T-helper 17 cell (primary cell): ENCODE results near the gene UPF1. TPM values are rescaled to one million over a fixed set of nuclear protein-coding genes. Genes with fewer than 3 reads are reported as not detected.
"Not testable (repeated sequence)": the region's sequence is repeated elsewhere in the genome, so short reads cannot be mapped to it uniquely, and the experiment has no call there.

Source experiments
- ATAC-seq: fragments of 150-1000 bp; cut with Tn5 transposase; 2 replicates; pipeline ENCODE4 v1.10.0; 2021; ENCODE audit warnings: mild to moderate bottlenecking, moderate library complexity
- DNase-seq, 3 donors: peaks; one replicate each; pipeline versions ENCODE4 v3.0.0 to v3.0.0-alpha.2; 2020 to 2021
- H3K9me3 ChIP-seq: one replicate; pipeline ENCODE4 v1.7.0; 2013; ENCODE audit warnings: low read length, mild to moderate bottlenecking; ENCODE audit not compliant: control insufficient read depth, poor library complexity, severe bottlenecking
- H3K27ac Mint-ChIP-seq: one replicate; pipeline ENCODE4 v1.8.0; 2022; ENCODE audit warnings: mild to moderate bottlenecking, moderate library complexity, mixed read lengths
- H3K27me3 Mint-ChIP-seq: one replicate; pipeline ENCODE4 v1.8.0; 2022; ENCODE audit warnings: mixed read lengths
- H3K36me3 Mint-ChIP-seq: one replicate; pipeline ENCODE4 v1.8.0; 2022; ENCODE audit warnings: low read depth, mixed read lengths
- H3K4me1 Mint-ChIP-seq: one replicate; pipeline ENCODE4 v1.8.0; 2022; ENCODE audit warnings: mild to moderate bottlenecking, mixed read lengths
- H3K4me3 Mint-ChIP-seq: one replicate; pipeline ENCODE4 v1.8.0; 2022; ENCODE audit warnings: mild to moderate bottlenecking, moderate library complexity, mixed read lengths
- total RNA-seq, 4 donors: library from RNA in 2 of 4; stranded (reverse) in 2 of 4; gene quantifications; one replicate each; pipeline ENCODE4 v1.2.3 and lab custom pipeline; 2022 to 2026

Gene UPF1
- total RNA-seq, 2 donors from 2014 or later, result 135 to 143 TPM

DNA sequence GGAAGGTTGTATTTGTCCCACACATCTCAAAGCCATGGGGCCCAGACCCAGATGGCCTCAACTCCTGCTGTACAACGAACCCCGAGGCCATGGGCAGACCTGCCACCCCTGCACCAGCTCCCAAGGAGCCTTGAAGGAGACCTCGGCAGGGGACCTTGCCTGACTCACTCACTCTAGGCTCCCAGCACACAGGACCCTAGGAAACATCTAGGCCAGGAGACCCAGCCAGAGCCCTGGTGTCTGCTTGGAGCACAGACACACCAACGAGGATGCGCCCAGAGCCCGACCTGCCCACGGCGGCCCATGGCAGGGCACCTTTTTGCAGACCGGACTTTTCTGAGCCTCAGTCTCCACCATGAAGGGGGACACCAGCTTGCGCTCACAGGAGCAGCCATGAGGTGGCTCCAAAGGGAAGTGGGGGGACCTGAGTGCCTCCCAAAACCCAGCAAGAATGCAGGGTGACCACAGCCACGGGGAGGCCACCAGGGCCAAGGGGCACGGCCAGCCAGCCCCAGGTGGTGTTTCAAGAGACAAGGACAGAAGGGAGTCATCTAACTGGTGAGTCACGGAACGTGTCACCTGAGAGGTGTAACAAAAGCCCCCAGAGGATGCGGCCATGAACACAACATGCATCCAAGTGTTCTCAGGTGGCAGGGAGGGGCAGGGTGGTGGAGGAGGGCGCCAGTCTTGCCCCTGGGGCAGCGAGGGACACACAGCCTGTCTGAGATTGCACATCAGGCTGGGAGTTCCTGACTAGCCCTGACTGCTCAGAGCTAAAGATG, 69.1 kb downstream of the UPF1 start:
- DNase-seq, result no peak
- no peak overlapping the region for H3K4me3 Mint-ChIP-seq
- H3K4me1 Mint-ChIP-seq, result peaks cover 12% of the 10 kb centered on the region
- ATAC-seq, result no peak
- peaks cover 8% of the 10 kb centered on the region for H3K36me3 Mint-ChIP-seq
- peaks cover 18% of the 10 kb centered on the region for H3K27me3 Mint-ChIP-seq
- no peaks in the 10 kb centered on the region for H3K9me3 ChIP-seq
- H3K27ac Mint-ChIP-seq, result no peak overlapping the region

DNA sequence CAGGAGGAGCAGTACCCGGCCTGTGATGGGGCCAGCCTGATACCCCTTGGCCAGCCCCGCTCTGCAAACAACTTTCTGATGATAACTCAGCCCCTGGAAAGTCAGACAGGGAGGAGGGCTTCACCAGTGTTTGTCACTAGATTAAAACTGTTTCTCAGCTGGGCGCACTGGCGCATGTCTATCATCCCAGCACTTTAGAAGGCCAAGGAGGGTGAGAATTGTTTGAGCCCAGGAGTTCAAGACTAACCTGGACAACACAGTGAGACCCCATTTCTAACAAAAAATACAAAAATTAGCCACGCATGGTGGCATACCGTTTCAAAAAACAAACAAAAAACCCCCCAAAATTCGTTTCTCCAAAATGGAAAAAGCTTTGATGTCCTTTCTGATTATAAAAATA, 69.7 kb downstream of the UPF1 start:
- no peak overlapping the region for H3K4me3 Mint-ChIP-seq
- H3K36me3 Mint-ChIP-seq, result peaks cover 6% of the 10 kb centered on the region
- H3K4me1 Mint-ChIP-seq, result peaks cover 12% of the 10 kb centered on the region
- no peak for ATAC-seq
- peaks cover 14% of the 10 kb centered on the region for H3K27me3 Mint-ChIP-seq
- H3K27ac Mint-ChIP-seq, result no peak overlapping the region
- no peaks in the 10 kb centered on the region for H3K9me3 ChIP-seq
- DNase-seq, result no peak

DNA sequence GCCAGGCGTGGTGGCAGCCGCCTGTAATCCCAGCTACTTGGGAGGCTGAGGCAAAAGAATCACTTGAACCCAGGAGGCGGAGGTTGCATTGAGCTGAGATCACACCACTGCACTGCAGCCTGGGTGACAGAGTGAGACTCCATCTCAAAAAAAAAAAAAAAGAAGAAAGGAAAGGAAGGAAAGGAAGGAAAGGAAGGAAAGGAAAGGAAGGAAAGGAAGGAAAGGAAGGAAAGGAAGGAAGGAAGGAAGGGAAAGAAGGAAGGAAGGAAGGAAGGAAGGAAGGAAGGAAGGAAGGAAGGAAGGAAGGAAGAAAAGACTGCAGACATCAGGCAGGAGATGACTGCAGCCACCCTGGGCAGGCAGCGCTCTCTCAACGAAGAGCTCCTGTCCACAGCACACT, 70.8 kb downstream of the UPF1 start:
- not testable (repeated sequence) for H3K4me3 Mint-ChIP-seq, H3K36me3 Mint-ChIP-seq

DNA sequence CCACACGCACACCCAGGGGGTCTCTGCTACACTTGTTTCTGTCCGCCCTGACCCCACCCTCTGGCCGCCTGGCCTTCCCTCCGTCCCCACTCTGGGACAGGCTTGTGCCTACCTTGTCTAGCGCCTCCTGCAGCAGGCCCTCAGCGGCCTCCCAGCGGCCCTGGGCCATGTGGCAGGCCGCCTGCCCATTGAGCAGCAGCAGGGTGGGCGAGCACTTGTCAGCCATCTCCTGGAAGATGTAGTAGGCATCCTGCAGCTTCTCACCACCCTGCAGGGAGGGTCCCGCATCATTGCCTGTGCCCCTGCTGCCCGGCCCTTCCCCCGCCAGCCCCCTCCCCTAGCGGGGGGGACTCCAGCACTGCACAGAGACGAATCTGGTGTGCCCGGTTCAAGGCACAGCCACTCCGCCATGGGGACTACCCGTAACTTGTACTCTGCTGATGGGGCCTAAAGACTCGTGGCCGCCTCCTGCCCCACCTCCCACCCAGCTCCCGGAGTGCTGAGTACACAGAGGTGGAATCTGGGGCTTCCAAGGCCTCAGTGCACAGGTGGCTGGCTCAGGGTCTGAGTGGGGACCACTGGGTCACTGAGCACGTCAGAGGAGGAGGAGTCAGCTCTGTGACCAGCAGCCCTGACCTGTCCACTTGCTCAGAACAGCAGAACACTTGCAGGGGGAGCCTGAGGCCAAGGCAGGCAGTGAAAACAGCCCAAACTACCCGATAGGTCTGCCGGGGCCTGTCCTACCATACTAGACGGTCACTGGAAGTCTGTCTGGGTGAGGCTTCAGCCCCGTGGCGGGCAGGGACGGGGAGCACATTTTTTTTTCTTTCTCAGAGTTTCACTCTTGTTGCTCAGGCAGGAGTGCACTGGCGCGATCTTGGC, 71.6 kb downstream of the UPF1 start:
- no peaks in the 10 kb centered on the region for H3K9me3 ChIP-seq
- no peak overlapping the region for H3K27ac Mint-ChIP-seq
- DNase-seq, result no peak
- no peaks in the 10 kb centered on the region for H3K27me3 Mint-ChIP-seq
- H3K36me3 Mint-ChIP-seq, result peaks cover 2% of the 10 kb centered on the region
- H3K4me3 Mint-ChIP-seq, result no peak overlapping the region
- no peak for ATAC-seq
- H3K4me1 Mint-ChIP-seq, result peaks cover 6% of the 10 kb centered on the region

More for the DNA sequence above, 70.8 kb downstream of the UPF1 start:
- DNase-seq, H3K27ac Mint-ChIP-seq, H3K27me3 Mint-ChIP-seq, ATAC-seq, H3K9me3 ChIP-seq, H3K4me1 Mint-ChIP-seq: not testable (repeated sequence)

DNA sequence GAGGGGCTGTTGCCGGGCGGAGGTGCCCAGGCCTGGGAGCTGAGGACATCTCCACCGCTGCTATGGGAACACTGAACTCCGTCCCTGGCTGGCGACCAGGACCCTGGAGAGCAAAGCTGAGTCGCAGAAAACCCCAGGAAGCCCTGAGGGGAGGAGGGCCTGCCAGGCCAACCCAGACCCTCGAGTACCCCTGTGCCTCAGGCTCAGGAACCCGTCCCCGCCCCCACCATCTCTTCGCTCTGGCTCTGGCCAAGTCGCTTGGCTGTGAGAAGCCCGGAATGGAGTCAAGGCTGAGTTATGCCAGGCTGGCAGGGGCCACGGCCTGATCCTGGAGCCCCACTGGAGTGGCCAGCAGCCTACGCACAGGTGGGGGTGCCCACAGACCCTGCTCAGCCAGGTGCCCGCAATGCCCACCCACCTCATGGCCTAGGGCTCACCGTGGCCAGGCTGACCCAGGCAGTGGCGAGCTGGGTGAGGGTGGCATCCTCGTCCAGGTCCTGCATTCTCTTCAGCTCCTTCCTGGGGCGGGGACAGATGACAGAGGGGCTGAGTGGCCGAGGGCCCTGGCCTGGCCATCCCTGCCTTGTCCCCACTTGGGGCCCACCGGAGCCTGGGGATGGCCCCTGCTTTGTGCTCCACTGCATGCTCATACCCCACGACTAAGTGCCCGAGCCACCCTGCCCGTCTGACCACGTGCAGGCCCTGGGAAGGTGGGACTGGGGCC, 72.7 kb downstream of the UPF1 start:
- H3K36me3 Mint-ChIP-seq, result peaks cover 2% of the 10 kb centered on the region
- no peak for ATAC-seq
- H3K9me3 ChIP-seq, result no peaks in the 10 kb centered on the region
- H3K27me3 Mint-ChIP-seq, result no peaks in the 10 kb centered on the region
- H3K27ac Mint-ChIP-seq, result no peak overlapping the region
- H3K4me1 Mint-ChIP-seq, result peaks cover 6% of the 10 kb centered on the region
- DNase-seq, result no peak
- no peak overlapping the region for H3K4me3 Mint-ChIP-seq

DNA sequence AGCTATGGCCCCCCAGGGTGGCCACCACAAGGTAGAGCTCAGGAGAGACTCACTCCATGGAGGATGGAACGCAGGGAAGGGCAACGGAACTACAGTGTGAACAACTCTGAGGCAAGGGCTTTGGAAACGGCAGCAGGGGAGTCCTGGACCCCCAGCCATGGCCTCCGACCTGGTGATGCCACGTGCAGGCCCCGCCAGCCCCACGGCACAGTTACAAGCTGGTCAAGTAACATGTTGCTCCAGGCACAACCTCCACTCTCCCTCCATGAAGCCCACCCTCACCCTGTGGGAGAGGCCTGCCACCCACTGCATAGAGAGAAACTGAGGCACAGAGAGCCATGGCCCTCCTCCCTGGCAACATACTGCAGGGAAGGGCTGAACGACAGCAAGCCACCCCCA, 73.3 kb downstream of the UPF1 start:
- Mint-ChIP-seq H3K27me3 (no peaks in the 10 kb centered on the region), H3K36me3 (peaks cover 2% of the 10 kb centered on the region), H3K27ac (no peak overlapping the region), H3K4me3 (no peak overlapping the region), H3K4me1 (peaks cover 6% of the 10 kb centered on the region)
- DNase-seq (no peak), ATAC-seq (no peak)
- H3K9me3 ChIP-seq, result no peaks in the 10 kb centered on the region

DNA sequence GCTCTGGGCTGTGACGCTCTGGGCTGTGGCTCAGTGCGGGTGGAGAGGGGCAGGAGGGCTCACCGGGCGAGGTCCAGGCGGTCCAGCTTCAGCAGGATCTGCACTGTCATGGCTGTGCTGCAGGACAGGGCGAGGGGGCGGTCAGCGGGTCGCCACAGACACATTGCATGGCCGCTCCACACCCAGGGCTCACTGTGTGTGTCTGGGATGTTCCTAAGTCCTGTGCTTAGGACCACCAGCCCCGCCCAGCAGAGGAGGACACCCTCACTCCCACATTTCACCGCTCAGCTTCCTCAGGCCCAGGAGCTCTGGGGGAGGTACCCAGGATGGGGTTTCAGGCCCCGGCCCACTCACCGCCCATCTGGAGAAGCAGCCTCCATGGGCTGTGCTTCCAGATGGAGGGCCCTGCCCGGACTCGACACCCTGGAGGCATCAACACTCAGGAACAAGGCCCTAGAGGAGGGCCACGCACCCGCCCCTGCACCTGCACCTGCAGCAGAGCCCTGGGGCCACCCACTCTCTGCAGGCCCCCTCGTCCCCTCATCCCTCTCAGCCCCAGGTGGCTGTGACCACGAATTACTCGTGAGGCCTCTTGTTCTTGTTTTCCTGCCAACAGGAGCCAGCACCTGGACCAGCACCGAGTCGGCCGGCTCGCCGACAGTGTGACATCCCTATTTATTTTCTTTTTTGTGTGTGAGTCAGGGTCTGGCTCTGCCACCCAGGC, 73.9 kb downstream of the UPF1 start:
- peaks cover 6% of the 10 kb centered on the region for H3K4me1 Mint-ChIP-seq
- DNase-seq (no peak), ATAC-seq (no peak)
- H3K9me3 ChIP-seq, result no peaks in the 10 kb centered on the region
- H3K27ac Mint-ChIP-seq, result no peak overlapping the region
- H3K4me3 Mint-ChIP-seq, result no peak overlapping the region
- H3K27me3 Mint-ChIP-seq, result no peaks in the 10 kb centered on the region
- H3K36me3 Mint-ChIP-seq, result peaks cover 2% of the 10 kb centered on the region

DNA sequence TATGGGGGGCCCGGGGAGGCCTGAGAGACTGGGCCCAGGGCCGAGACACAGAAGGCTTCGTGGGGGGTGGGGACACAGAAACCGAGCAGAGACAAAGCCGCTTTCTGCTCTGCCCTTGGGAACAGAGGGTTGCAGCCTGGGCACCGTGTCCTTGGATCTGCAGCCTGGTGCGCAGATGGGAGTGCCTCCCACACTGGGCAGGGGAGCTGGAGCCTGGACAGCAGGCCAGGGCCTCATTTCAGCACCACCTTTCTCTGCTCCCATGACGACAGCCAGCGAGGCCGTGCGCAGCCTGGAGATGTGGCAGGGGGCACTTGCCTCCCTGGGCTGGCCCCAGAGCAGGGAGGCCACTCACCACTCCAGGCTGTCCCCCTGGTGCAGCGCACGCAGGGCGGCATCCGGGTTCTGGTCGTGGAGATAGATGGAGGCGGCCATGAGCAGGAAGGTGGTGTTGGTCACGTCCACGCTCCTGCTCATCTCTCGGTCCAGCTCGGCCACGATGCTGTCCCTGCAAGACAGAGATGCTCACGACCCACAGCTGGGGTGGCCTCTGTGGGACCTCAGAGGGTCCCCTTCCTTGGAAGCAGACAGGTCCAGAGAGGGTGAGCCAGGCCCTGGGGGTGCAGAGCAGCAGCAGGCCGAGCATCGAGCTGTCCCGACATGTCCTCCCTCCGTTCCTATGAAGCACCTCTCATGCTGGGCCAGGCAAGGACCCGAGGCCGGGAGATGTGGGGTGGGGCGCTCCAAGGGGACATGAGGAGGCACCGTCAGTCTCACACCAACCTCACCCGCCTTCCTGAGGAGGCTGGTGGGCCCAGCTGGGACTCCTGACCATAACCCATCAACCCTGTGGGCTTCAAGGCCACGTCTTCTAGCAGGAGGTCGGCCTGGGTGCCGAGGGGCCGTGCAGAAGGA, 75.1 kb downstream of the UPF1 start:
- Mint-ChIP-seq H3K36me3 (peaks cover 2% of the 10 kb centered on the region), H3K27me3 (no peaks in the 10 kb centered on the region), H3K4me1 (peaks cover 6% of the 10 kb centered on the region), H3K27ac (no peak overlapping the region), H3K4me3 (no peak overlapping the region)
- DNase-seq (no peak), ATAC-seq (no peak)
- no peaks in the 10 kb centered on the region for H3K9me3 ChIP-seq

DNA sequence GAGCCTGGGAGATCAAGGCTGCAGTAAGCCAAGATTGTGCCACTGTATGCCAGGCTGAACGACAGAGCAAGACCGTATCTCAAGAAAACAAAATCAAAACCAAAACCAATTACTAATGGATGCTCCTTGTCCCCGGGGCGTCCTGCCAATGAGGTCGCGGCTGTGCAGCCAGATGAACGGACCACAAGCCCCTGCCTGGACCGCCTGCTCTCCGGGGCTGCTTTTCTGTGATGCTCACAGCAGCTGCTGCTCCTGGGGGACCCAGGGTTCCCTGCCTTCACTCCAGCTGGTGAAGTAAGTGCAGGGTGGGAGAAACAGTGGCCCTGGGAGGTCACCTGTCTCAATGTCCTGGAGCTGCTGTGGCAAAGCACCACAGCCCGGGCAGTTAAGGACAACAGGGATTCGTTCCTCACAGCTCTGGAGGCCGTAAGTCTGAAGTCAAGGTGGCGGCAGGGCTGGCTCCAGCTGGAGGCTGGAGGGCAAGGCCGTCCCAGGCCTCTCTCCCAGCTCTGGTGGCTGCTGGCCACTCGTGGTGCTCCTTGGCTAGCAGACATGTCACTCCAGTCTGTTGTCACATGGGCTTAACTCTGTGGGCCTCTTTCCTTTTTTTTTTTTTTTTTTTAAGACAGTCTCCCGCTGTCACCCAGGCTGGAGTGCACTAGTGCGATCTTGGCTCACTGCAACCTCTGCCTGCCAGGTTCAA, 77.3 kb downstream of the UPF1 start:
- no peak for DNase-seq
- Mint-ChIP-seq H3K36me3 (peaks cover 7% of the 10 kb centered on the region), H3K4me3 (no peak overlapping the region), H3K4me1 (peaks cover 10% of the 10 kb centered on the region), H3K27ac (no peak overlapping the region), H3K27me3 (no peaks in the 10 kb centered on the region)
- H3K9me3 ChIP-seq, result no peaks in the 10 kb centered on the region
- no peak for ATAC-seq

DNA sequence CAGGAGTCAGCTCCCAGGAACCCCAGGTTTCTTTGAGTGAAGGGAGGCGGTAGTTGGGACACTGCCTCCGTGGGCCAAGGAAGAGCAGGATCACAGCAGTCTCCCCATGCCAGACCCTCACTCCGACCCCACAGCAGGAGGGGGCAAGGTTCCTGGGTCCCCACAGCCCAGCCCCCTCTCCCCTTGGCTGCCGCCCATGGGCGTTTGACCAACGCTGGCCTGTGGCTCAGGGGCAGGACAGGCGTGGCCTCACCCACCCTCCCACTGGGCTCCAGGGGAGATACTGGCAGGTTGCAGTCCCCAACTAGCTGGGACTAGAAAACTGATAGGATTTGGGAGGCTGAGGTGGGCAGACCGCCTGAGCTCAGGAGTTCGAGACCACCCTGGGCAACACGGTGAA, 78.3 kb downstream of the UPF1 start:
- no peaks in the 10 kb centered on the region for H3K9me3 ChIP-seq
- no peak overlapping the region for H3K27ac Mint-ChIP-seq
- peaks cover 12% of the 10 kb centered on the region for H3K4me1 Mint-ChIP-seq
- no peak for ATAC-seq
- H3K27me3 Mint-ChIP-seq, result no peaks in the 10 kb centered on the region
- no peak for DNase-seq
- H3K4me3 Mint-ChIP-seq, result no peak overlapping the region
- peaks cover 7% of the 10 kb centered on the region for H3K36me3 Mint-ChIP-seq

DNA sequence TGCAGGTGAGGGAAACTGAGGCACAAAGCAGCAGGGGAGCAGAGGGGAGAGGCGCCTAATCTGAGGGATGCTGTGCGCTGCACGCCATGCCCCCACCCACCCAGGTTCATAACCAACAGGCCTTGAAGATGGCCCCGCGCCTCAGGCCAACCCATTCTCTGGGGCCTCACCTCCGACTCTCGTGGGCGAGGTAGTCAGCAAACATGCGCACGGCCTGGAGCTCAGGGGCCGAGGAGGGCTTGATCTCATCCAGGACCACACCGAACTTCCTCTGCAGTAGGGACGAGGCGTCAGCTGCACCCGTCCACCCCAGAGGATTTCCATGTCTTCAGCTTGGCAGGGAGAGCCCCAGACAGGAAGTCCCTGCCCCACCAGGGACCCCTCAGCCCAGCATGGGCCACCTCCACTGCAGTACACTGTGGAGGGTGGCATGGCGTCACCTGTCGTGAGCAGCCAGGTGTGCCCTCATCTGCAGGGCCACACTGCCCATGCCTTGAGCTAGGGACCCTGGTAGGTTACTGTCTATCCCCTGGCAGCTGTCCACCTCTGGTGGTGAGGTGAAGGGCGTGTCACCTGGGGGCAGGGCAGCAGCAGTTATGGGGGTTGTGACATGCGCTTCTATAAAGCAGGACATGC, 79.2 kb downstream of the UPF1 start:
- Mint-ChIP-seq H3K4me1 (peaks cover 14% of the 10 kb centered on the region), H3K4me3 (no peak overlapping the region), H3K27ac (no peak overlapping the region), H3K36me3 (peaks cover 5% of the 10 kb centered on the region), H3K27me3 (no peaks in the 10 kb centered on the region)
- H3K9me3 ChIP-seq, result no peaks in the 10 kb centered on the region
- DNase-seq (no peak), ATAC-seq (no peak)
